Peyer's patch (tissue), 4 donors: Measurements from ENCODE around the gene C3orf62.

ENCODE experiments used
- CTCF ChIP-seq, 6 experiments: fragments of 450-650 bp in 4 of 6; fragments of 200-600 bp in 2 of 6; sonication (generic) in 1 of 6; IDR thresholded peaks; one replicate each; pipeline ENCODE4 v1.5.1; 2017 to 2019; ENCODE audit warnings: antibody characterized with exemption in 6 of 6, mild to moderate bottlenecking in 3 of 6, moderate library complexity in 1 of 6
- POLR2A ChIP-seq, 2 donors: fragments of 450-650 bp; IDR thresholded peaks; one replicate each; pipeline ENCODE4 v1.5.1; 2017; ENCODE audit warnings: antibody characterized with exemption in 2 of 2, mild to moderate bottlenecking in 2 of 2, moderate library complexity in 2 of 2

- TF ChIP-seq CTCF (IDR thresholded peaks at IDR 0.05) (no peak), POLR2A (IDR thresholded peaks at IDR 0.05) (peak in 1 of 2 donors; percentile 33)
Measured at GRCh38 chr3:49276475-49277382, at the start of gene C3orf62.
